Progenitor cell of endocrine pancreas (in vitro differentiated cells): ENCODE data around the gene PTGR1. TPM values are rescaled to one million over a fixed set of nuclear protein-coding genes. Genes with fewer than 3 reads are reported as not detected.

ENCODE experiments used
- DNase-seq: peaks from one replicate; pipeline ENCODE4 v3.0.0; 2021; ENCODE audit warnings: low spot score; ENCODE audit not compliant: unreplicated experiment
- H3K27ac Mint-ChIP-seq: 2 replicates; pipeline ENCODE4 v1.8.0; 2021; ENCODE audit warnings: mild to moderate bottlenecking, moderate library complexity, mixed read lengths
- H3K27me3 Mint-ChIP-seq: 2 replicates; pipeline ENCODE4 v1.8.0; 2021; ENCODE audit warnings: mixed read lengths
- H3K36me3 Mint-ChIP-seq: 2 replicates; pipeline ENCODE4 v1.8.0; 2022; ENCODE audit warnings: mixed read lengths; ENCODE audit not compliant: insufficient read depth
- H3K4me1 Mint-ChIP-seq: 2 replicates; pipeline ENCODE4 v1.8.0; 2021; ENCODE audit warnings: low read depth, mixed read lengths
- H3K4me3 Mint-ChIP-seq: 2 replicates; pipeline ENCODE4 v1.8.0; 2021; ENCODE audit warnings: low read depth, mild to moderate bottlenecking, moderate library complexity, mixed read lengths
- H3K9me3 Mint-ChIP-seq: 2 replicates; pipeline ENCODE4 v1.8.0; 2021; ENCODE audit warnings: low read depth, mixed read lengths
- CTCF ChIP-seq: fragments of 200-600 bp; sonication (generic); IDR thresholded peaks from one replicate; pipeline ENCODE4 v1.5.0; 2021; ENCODE audit warnings: antibody characterized with exemption, mild to moderate bottlenecking; ENCODE audit not compliant: unreplicated experiment
- total RNA-seq: library from RNA; stranded (reverse); gene quantifications from 2 replicates; pipeline ENCODE4 v1.2.1, GENCODE V29; 2021

Gene PTGR1
- total RNA-seq, 1 donor from 2014 or later: 50.1 TPM

GRCh38 chr9:111632060-111632459 is 32.6 kb upstream of the PTGR1 start:
- Mint-ChIP-seq H3K4me1 (peaks cover 34% of the 10 kb centered on the region), H3K27ac (peak overlapping the region; percentile 96), H3K4me3 (peak overlapping the region; percentile 91), H3K27me3 (no peaks in the 10 kb centered on the region), H3K9me3 (no peaks in the 10 kb centered on the region), H3K36me3 (peaks cover 1% of the 10 kb centered on the region)
- no peak for TF ChIP-seq CTCF
- no peak for DNase-seq

- peak; percentile 95 for DNase-seq
- Mint-ChIP-seq H3K9me3 (no peaks in the 10 kb centered on the region), H3K4me3 (peak within 1 kb of the TSS; percentile 91), H3K27me3 (no peaks in the 10 kb centered on the region), H3K4me1 (peaks cover 34% of the 10 kb centered on the region), H3K36me3 (peaks cover 1% of the 10 kb centered on the region), H3K27ac (peak within 1 kb of the TSS; percentile 96)
- peak; percentile 34 for TF ChIP-seq CTCF
Measured at GRCh38 chr9:111631214-111631971, 31.9 kb upstream of the PTGR1 start, which contains the start of gene DNAJC25. TSS of gene DNAJC25 (plus strand) at chr9:111631334. CDS start at chr9:111631408, 74 bp downstream.

GRCh38 chr9:111630964-111631213 is 31.4 kb upstream of the PTGR1 start:
- Mint-ChIP-seq H3K4me3 (peak overlapping the region; percentile 91), H3K27ac (peak overlapping the region; percentile 95), H3K36me3 (peaks cover 1% of the 10 kb centered on the region), H3K27me3 (no peaks in the 10 kb centered on the region), H3K4me1 (peaks cover 34% of the 10 kb centered on the region), H3K9me3 (no peaks in the 10 kb centered on the region)
- DNase-seq: no peak
- no peak for TF ChIP-seq CTCF

GRCh38 chr9:111630182-111630963 is 30.9 kb upstream of the PTGR1 start:
- no peaks in the 10 kb centered on the region for H3K9me3 Mint-ChIP-seq
- H3K4me3 Mint-ChIP-seq: peak overlapping the region; percentile 91
- peak; percentile 9 for DNase-seq
- H3K36me3 Mint-ChIP-seq: peaks cover 1% of the 10 kb centered on the region
- H3K27me3 Mint-ChIP-seq: no peaks in the 10 kb centered on the region
- TF ChIP-seq CTCF: no peak
- H3K27ac Mint-ChIP-seq: peak overlapping the region; percentile 95
- H3K4me1 Mint-ChIP-seq: peaks cover 34% of the 10 kb centered on the region

- Mint-ChIP-seq H3K9me3 (no peaks in the 10 kb centered on the region), H3K27me3 (no peaks in the 10 kb centered on the region), H3K4me1 (peaks cover 19% of the 10 kb centered on the region), H3K36me3 (peaks cover 1% of the 10 kb centered on the region), H3K27ac (no peak overlapping the region), H3K4me3 (no peak overlapping the region)
- no peak for TF ChIP-seq CTCF
- DNase-seq: no peak
Measured at GRCh38 chr9:111628411-111628810, 29.0 kb upstream of the PTGR1 start.
